Karpas-422 (cell line): ENCODE measurements around the gene PLCD3. TPM values are rescaled to one million over a fixed set of nuclear protein-coding genes. Genes with fewer than 3 reads are reported as not detected.

Experiments
- DNase-seq: peaks from one replicate; pipeline ENCODE4 v3.0.0-alpha.2; 2015
- H2AFZ ChIP-seq: fragments of 200-600 bp; sonication (generic); 2 replicates; pipeline ENCODE4 v1.6.1; 2014; ENCODE audit warnings: antibody characterized with exemption, low read length, mixed read lengths
- H3K27ac ChIP-seq: fragments of 200-600 bp; sonication (generic); 2 replicates; pipeline ENCODE4 v1.5.1; 2014; ENCODE audit warnings: mild to moderate bottlenecking, low read length, moderate library complexity
- H3K27me3 ChIP-seq: fragments of 200-600 bp; sonication (generic); 2 replicates; pipeline ENCODE4 v1.6.1; 2014; ENCODE audit warnings: low read length, mixed read lengths
- H3K36me3 ChIP-seq: fragments of 200-600 bp; sonication (generic); 2 replicates; pipeline ENCODE4 v1.6.1; 2014; ENCODE audit warnings: low read length, mixed read lengths; ENCODE audit not compliant: insufficient read depth
- H3K4me1 ChIP-seq: fragments of 200-600 bp; sonication (generic); 2 replicates; pipeline ENCODE4 v1.6.1; 2014; ENCODE audit warnings: mild to moderate bottlenecking, low read length, mixed read lengths
- H3K4me2 ChIP-seq: fragments of 200-600 bp; sonication (generic); 2 replicates; pipeline ENCODE4 v1.6.1; 2014; ENCODE audit warnings: low read length, low read depth, mild to moderate bottlenecking; ENCODE audit not compliant: poor library complexity, severe bottlenecking
- H3K4me3 ChIP-seq: fragments of 200-600 bp; sonication (generic); 2 replicates; pipeline ENCODE4 v1.5.1; 2014; ENCODE audit warnings: mild to moderate bottlenecking, antibody characterized with exemption, low read length, mixed read lengths
- H3K79me2 ChIP-seq: fragments of 200-600 bp; sonication (generic); 2 replicates; pipeline ENCODE4 v1.6.1; 2014; ENCODE audit warnings: mild to moderate bottlenecking, low read length, mixed read lengths
- H3K9ac ChIP-seq: fragments of 200-600 bp; sonication (generic); 2 replicates; pipeline ENCODE4 v1.6.0; 2014; ENCODE audit warnings: low read length
- H3K9me2 ChIP-seq: fragments of 200-600 bp; sonication (generic), shearing (Covaris generic); replicated peaks from 2 replicates; pipeline ENCODE4 v1.6.0; 2014; ENCODE audit warnings: mild to moderate bottlenecking, low read length, moderate library complexity; ENCODE audit not compliant: insufficient read depth
- H3K9me3 ChIP-seq: fragments of 300-700, 200-600 bp; sonication (generic); 2 replicates; pipeline ENCODE4 v1.6.1; 2014; ENCODE audit warnings: low read length, mixed read lengths
- H4K20me1 ChIP-seq: fragments of 200-600 bp; sonication (generic); 2 replicates; pipeline ENCODE4 v1.6.1; 2014; ENCODE audit warnings: mild to moderate bottlenecking, antibody characterized with exemption, low read length, low read depth; ENCODE audit not compliant: insufficient read depth
- total RNA-seq: library from RNA; depleted of rRNA; stranded (reverse); fragments of >200 nt; shearing (Covaris generic); gene quantifications from 2 replicates; pipeline ENCODE4 v1.2.3, GENCODE V29; 2014; ENCODE audit warnings: low replicate concordance

Gene PLCD3
- total RNA-seq, 1 experiment from 2014 or later, result 0.45 TPM

DNA sequence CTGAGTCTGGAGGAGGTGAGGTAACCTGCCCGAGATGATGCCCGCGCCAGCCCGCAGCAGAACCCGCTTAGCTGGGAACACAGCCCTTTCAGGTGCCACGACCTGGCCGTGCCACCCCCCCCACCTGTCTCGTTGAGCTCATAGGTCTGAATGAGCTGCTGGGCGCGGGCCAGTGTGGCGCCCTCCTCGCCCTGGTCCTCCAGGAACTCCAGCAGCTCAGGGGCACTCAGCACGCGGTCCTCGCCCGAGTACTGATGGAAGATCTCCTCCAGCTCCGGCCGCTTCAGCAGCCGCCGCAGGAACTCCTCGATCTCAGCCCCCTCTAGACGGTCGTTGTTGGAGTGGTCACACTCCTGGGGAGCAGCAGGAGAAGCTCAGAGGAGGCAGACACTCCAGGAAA, 13.6 kb downstream of the PLCD3 start:
- Histone ChIP-seq H3K36me3 (no peaks in the 10 kb centered on the region), H3K27me3 (no peaks in the 10 kb centered on the region), H3K27ac (no peak overlapping the region), H3K9me2 (no peaks in the 10 kb centered on the region), H3K4me2 (no peak overlapping the region), H3K9ac (no peak overlapping the region), H3K79me2 (no peaks in the 10 kb centered on the region), H3K4me1 (no peaks in the 10 kb centered on the region), H2AFZ (no peak overlapping the region), H3K4me3 (no peak overlapping the region), H3K9me3 (no peaks in the 10 kb centered on the region), H4K20me1 (no peaks in the 10 kb centered on the region)
- DNase-seq, result no peak

DNA sequence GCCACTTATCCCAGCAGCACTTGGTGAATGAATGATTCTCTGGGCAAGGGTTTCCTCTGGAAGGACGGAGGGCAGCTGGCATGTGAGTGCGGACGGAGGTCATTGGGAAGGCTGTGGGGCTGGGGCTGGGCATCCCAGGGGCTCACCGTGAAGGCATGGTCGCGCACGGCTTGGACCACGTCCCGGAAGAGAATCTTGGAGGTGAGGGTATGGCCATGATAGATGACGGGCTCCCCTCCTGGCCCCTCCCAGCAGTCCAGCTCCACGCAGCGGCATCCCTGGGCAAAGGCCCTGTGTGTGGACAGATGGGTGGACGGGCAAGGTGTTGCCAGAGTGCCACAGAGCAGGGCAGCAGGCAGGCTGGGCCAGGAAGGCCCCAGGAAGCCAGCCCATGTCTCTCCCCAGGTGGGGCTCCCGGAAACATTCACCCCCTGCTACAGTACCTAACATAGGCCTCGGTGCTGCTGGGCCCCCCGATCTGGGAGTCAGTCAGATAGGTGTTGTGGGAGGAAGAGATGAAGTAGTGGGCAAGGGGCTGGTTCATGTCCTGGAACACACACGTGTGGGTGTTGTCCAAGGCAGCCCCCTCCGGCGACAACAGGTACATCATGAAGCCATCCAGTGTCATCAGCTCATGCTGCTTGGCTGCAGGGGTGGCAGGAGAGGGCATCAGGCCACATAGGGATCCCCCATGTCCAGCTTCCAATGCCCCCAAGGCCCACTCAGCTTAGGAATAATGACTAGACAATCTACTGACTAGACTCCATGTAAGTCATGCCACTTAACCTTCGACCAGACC, 14.3 kb downstream of the PLCD3 start:
- Histone ChIP-seq H3K4me2 (no peak overlapping the region), H2AFZ (no peak overlapping the region), H4K20me1 (no peaks in the 10 kb centered on the region), H3K79me2 (no peaks in the 10 kb centered on the region), H3K4me1 (no peaks in the 10 kb centered on the region), H3K9me3 (no peaks in the 10 kb centered on the region), H3K27me3 (no peaks in the 10 kb centered on the region), H3K9me2 (no peaks in the 10 kb centered on the region), H3K4me3 (no peak overlapping the region), H3K27ac (no peak overlapping the region), H3K36me3 (no peaks in the 10 kb centered on the region), H3K9ac (no peak overlapping the region)
- no peak for DNase-seq

- no peak overlapping the region for H3K9ac ChIP-seq
- no peaks in the 10 kb centered on the region for H3K79me2 ChIP-seq
- no peak overlapping the region for H3K4me3 ChIP-seq
- no peak overlapping the region for H3K4me2 ChIP-seq
- H2AFZ ChIP-seq, result no peak overlapping the region
- no peaks in the 10 kb centered on the region for H3K4me1 ChIP-seq
- no peaks in the 10 kb centered on the region for H3K9me3 ChIP-seq
- no peaks in the 10 kb centered on the region for H4K20me1 ChIP-seq
- H3K27ac ChIP-seq, result no peak overlapping the region
- H3K27me3 ChIP-seq, result no peaks in the 10 kb centered on the region
- H3K36me3 ChIP-seq, result no peaks in the 10 kb centered on the region
- H3K9me2 ChIP-seq, result no peaks in the 10 kb centered on the region
- DNase-seq, result no peak
These were observed 15.0 kb downstream of the PLCD3 start for GRCh38 chr17:45117334-45117733.

DNA sequence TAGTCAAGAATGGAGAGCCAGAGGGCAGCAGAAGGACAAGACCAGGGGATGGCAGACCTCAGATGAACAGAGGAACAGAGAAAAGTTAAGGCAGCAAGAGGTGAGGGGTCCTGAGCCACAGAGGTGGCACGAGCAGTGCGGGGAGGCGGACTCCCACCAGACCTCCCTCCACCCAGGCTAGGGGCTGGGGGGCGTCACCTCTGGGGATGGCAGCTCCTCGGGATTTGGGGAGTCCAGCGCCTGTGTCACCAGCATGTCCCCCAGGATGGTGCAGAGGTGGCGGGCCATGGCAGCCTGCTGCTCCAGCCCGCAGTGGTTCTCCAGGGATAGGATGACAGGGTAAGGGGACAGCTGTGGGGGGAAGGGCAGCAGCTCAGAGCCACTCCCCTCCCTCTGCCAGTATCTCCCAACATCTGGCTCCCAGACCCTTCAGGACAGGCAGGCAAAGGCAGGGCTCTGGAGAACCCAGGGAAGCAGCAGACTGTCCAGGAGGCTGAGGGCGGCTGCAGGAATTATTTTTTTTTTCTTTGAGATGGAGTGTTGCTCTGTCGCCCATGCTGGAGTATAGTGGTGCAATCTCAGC, 15.8 kb downstream of the PLCD3 start:
- no peaks in the 10 kb centered on the region for H3K36me3 ChIP-seq
- H3K9ac ChIP-seq, result no peak overlapping the region
- no peak overlapping the region for H3K27ac ChIP-seq
- H2AFZ ChIP-seq, result no peak overlapping the region
- H3K4me3 ChIP-seq, result no peak overlapping the region
- H3K9me3 ChIP-seq, result no peaks in the 10 kb centered on the region
- H3K4me2 ChIP-seq, result no peak overlapping the region
- no peaks in the 10 kb centered on the region for H3K9me2 ChIP-seq
- no peaks in the 10 kb centered on the region for H3K79me2 ChIP-seq
- H4K20me1 ChIP-seq, result 0 out of 2 replicates have a peak, but pooled peaks cover 2% of the 10 kb centered on the region
- no peak for DNase-seq
- H3K27me3 ChIP-seq, result no peaks in the 10 kb centered on the region
- peaks cover 6% of the 10 kb centered on the region for H3K4me1 ChIP-seq

- H3K9ac ChIP-seq, result no peak overlapping the region
- H3K79me2 ChIP-seq, result no peaks in the 10 kb centered on the region
- H3K9me2 ChIP-seq, result no peaks in the 10 kb centered on the region
- peaks cover 5% of the 10 kb centered on the region; the same call in 1 of the 2 replicates for H4K20me1 ChIP-seq
- no peaks in the 10 kb centered on the region for H3K9me3 ChIP-seq
- DNase-seq, result no peak
- no peaks in the 10 kb centered on the region for H3K36me3 ChIP-seq
- no peak overlapping the region for H3K4me3 ChIP-seq
- H2AFZ ChIP-seq, result no peak overlapping the region
- no peaks in the 10 kb centered on the region for H3K27me3 ChIP-seq
- peaks cover 9% of the 10 kb centered on the region for H3K4me1 ChIP-seq
- H3K4me2 ChIP-seq, result no peak overlapping the region
- no peak overlapping the region for H3K27ac ChIP-seq
These were observed 16.4 kb downstream of the PLCD3 start for GRCh38 chr17:45115871-45116270.

- DNase-seq, result no peak
- Histone ChIP-seq H3K9me3 (no peaks in the 10 kb centered on the region), H3K4me3 (no peak overlapping the region), H3K36me3 (no peaks in the 10 kb centered on the region), H3K27ac (no peak overlapping the region), H3K79me2 (no peaks in the 10 kb centered on the region), H3K27me3 (no peaks in the 10 kb centered on the region), H3K4me2 (no peak overlapping the region), H3K9ac (no peak overlapping the region), H2AFZ (no peak overlapping the region), H4K20me1 (peaks cover 10% of the 10 kb centered on the region; the same call in 1 of the 2 replicates), H3K4me1 (peaks cover 9% of the 10 kb centered on the region), H3K9me2 (no peaks in the 10 kb centered on the region)
These were observed 17.2 kb downstream of the PLCD3 start for GRCh38 chr17:45115015-45115625.

DNA sequence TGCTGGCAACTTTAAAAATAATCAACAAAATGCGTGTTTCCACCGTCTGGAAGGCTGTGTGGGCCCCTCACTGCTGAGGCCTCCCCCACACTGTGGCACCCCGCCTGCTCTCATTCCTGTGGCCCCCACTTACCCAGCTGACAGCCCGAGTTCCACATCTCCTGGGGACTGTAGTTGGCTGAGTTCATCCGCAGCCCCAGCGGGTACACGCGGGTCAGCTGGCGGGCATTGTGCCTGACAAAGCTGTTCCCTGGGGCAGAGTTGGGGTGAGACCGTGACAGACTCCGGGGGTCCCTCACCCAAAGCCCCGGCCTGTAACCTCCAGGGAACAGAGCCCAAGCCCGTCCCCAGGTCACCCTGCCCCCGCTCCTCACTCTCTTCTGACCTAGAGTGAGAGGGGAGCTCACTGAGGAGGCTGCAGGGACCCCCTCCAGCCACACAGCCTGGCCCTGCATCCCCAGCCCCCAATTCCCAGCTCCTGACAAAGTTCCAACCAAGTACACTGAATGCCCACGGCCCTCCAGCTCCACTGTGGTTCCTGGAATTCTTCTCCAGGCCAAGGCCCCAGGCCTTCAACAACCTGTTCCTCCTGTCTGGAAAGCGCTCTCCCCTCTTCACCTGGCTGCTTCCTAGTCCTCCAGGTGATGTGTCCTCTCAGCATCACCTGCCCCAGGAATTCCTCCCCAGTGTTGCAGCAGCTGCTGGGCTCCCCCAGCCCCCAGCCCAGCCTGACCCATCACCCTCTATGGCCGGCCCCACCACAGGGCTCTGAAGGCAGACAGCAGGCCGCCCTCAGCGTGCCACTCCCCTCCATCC, 18.0 kb downstream of the PLCD3 start:
- Histone ChIP-seq H3K79me2 (no peaks in the 10 kb centered on the region), H3K4me3 (no peak overlapping the region), H3K9ac (no peak overlapping the region), H4K20me1 (peaks cover 10% of the 10 kb centered on the region; the same call in 1 of the 2 replicates), H3K4me1 (peaks cover 9% of the 10 kb centered on the region), H3K36me3 (no peaks in the 10 kb centered on the region), H2AFZ (no peak overlapping the region), H3K9me3 (no peaks in the 10 kb centered on the region), H3K4me2 (no peak overlapping the region), H3K9me2 (no peaks in the 10 kb centered on the region), H3K27me3 (no peaks in the 10 kb centered on the region), H3K27ac (no peak overlapping the region)
- DNase-seq, result no peak

GRCh38 chr17:45113424-45113754, 18.9 kb downstream of the PLCD3 start:
- Histone ChIP-seq H4K20me1 (peaks cover 11% of the 10 kb centered on the region; the same call in 1 of the 2 replicates), H3K36me3 (no peaks in the 10 kb centered on the region), H3K9me3 (no peaks in the 10 kb centered on the region), H3K4me1 (peaks cover 9% of the 10 kb centered on the region), H3K27ac (no peak overlapping the region), H3K4me2 (no peak overlapping the region), H3K9me2 (no peaks in the 10 kb centered on the region), H3K4me3 (no peak overlapping the region), H3K79me2 (no peaks in the 10 kb centered on the region), H2AFZ (no peak overlapping the region), H3K27me3 (no peaks in the 10 kb centered on the region), H3K9ac (no peak overlapping the region)
- no peak for DNase-seq
